HCT116 (cell line): ENCODE measurements around the gene DMKN. TPM values are rescaled to one million over a fixed set of nuclear protein-coding genes. Genes with fewer than 3 reads are reported as not detected.

Experiments
- ATAC-seq: fragments of 200-7000 bp; cut with Tn5 transposase; 2 replicates; pipeline ENCODE4 v1.9.1; 2020; ENCODE audit warnings: mild to moderate bottlenecking, moderate library complexity
- BruUV-seq: library from RNA; stranded (reverse); fragments of 400-500 nt; replicated peaks from 2 replicates; lab custom pipeline; 2021; lab: Mats Ljungman, UMichigan
- CTCF ChIA-PET: fragments of 300-600 bp; sonication (Branson Sonifier 250); formaldehyde crosslinking; loops from one replicate; lab custom pipeline; 2021; ENCODE audit warnings: antibody characterized with exemption; lab: Charles Lee
- POLR2A ChIA-PET: fragments of 300-600, 350-600 bp; sonication (Branson Sonifier 250); formaldehyde crosslinking; loops from one replicate; lab custom pipeline; 2021; ENCODE audit warnings: antibody characterized with exemption; lab: Charles Lee
- RAD21 ChIA-PET, 2 experiments: fragments of 300-600 bp; sonication (Branson Sonifier 250); formaldehyde crosslinking; loops; one replicate each; lab custom pipeline; 2023; ENCODE audit warnings: low total read pairs in 2 of 2; ENCODE audit not compliant: uncharacterized antibody in 2 of 2, unreplicated experiment in 2 of 2, low non-redundant PET in 1 of 2; lab: Charles Lee
- DNase-seq: peaks from one replicate; pipeline ENCODE4 v3.0.0-alpha.2; 2010; ENCODE audit warnings: low read depth, low spot score
- H2AFZ ChIP-seq: fragments of 200-600 bp; shearing (Covaris generic), sonication (generic); 2 replicates; pipeline ENCODE4 v1.6.1; 2017; ENCODE audit warnings: low read depth, mixed run types, mixed read lengths, antibody characterized with exemption, low read length; ENCODE audit not compliant: poor library complexity, severe bottlenecking
- H3K27ac ChIP-seq: 2 replicates; pipeline ENCODE4 v1.5.1; 2012; ENCODE audit warnings: low read depth, low read length
- H3K27me3 ChIP-seq: fragments of 200-600 bp; sonication (generic); 2 replicates; pipeline ENCODE4 v1.6.1; 2016; ENCODE audit warnings: mixed run types, low read length, mixed read lengths; ENCODE audit not compliant: insufficient read depth
- H3K36me3 ChIP-seq, 2 experiments: fragments of 200-500 bp in 1 of 2; fragments of 200-600 bp in 1 of 2; sonication (Bioruptor generic) in 1 of 2; sonication (generic) in 1 of 2; 2 replicates each; pipeline versions ENCODE4 v1.5.1 to v1.6.1; 2014 to 2016; ENCODE audit warnings: low read length in 2 of 2, inconsistent platforms in 1 of 2, mixed read lengths in 1 of 2, mixed run types in 1 of 2; ENCODE audit not compliant: insufficient read depth in 2 of 2, control insufficient read depth in 1 of 2
- H3K4me1 ChIP-seq, 2 experiments: fragments of 200-600 bp in 1 of 2; sonication (generic) in 1 of 2; 2 replicates each; pipeline versions ENCODE4 v1.5.1 to v1.6.1; 2012 to 2017; ENCODE audit warnings: low read length in 2 of 2, inconsistent platforms in 1 of 2, mild to moderate bottlenecking in 1 of 2, mixed read lengths in 1 of 2, mixed run types in 1 of 2, moderate library complexity in 1 of 2; ENCODE audit not compliant: insufficient read depth in 2 of 2, control insufficient read depth in 1 of 2
- H3K4me2 ChIP-seq: fragments of 200-600 bp; sonication (generic); 2 replicates; pipeline ENCODE4 v1.6.1; 2017; ENCODE audit warnings: mixed run types, low read length, mixed read lengths
- H3K4me3 ChIP-seq, 2 experiments: fragments of 200-600 bp in 1 of 2; sonication (generic) in 1 of 2; replicated peaks in 1 of 2; 2 replicates each; pipeline ENCODE4 v1.5.1; 2011 to 2016; ENCODE audit warnings: low read length in 2 of 2, control low read depth in 1 of 2, low read depth in 1 of 2, mild to moderate bottlenecking in 1 of 2, mixed read lengths in 1 of 2, mixed run types in 1 of 2
- H3K79me2 ChIP-seq: fragments of 200-600 bp; sonication (generic); 2 replicates; pipeline ENCODE4 v1.6.1; 2017; ENCODE audit warnings: mild to moderate bottlenecking, mixed run types, low read length, moderate library complexity, mixed read lengths; ENCODE audit not compliant: insufficient read depth
- H3K9ac ChIP-seq: fragments of 200-600 bp; sonication (generic); 2 replicates; pipeline ENCODE4 v1.6.1; 2016; ENCODE audit warnings: low read length, mixed read lengths
- H3K9me2 ChIP-seq: fragments of 200-600 bp; sonication (generic), shearing (Covaris generic); 2 replicates; pipeline ENCODE4 v1.6.1; 2017; ENCODE audit warnings: mixed run types, mild to moderate bottlenecking, moderate library complexity; ENCODE audit not compliant: insufficient read depth
- H3K9me3 ChIP-seq, 2 experiments: fragments of 200-500 bp in 1 of 2; fragments of 200-600 bp in 1 of 2; sonication (Bioruptor generic) in 1 of 2; sonication (generic) in 1 of 2; 2 replicates each; pipeline ENCODE4 v1.6.1; 2014 to 2017; ENCODE audit warnings: low read length in 2 of 2, mixed read lengths in 2 of 2, inconsistent platforms in 1 of 2, low read depth in 1 of 2, mild to moderate bottlenecking in 1 of 2, mixed run types in 1 of 2, moderate library complexity in 1 of 2; ENCODE audit not compliant: control insufficient read depth in 1 of 2, insufficient read depth in 1 of 2
- H4K20me1 ChIP-seq: fragments of 200-600 bp; sonication (generic), shearing (Covaris generic); 2 replicates; pipeline ENCODE4 v1.6.1; 2017; ENCODE audit warnings: mixed run types, mild to moderate bottlenecking, moderate library complexity; ENCODE audit not compliant: insufficient read depth
- ATF3 ChIP-seq: IDR thresholded peaks from 2 replicates; pipeline ENCODE4 v1.6.1; 2012
- CBX3 ChIP-seq: IDR thresholded peaks from 2 replicates; pipeline ENCODE4 v1.6.1; 2012; ENCODE audit warnings: low read depth
- CTCF ChIP-seq, 3 experiments: fragments of 200-600 bp in 1 of 3; sonication (generic) in 1 of 3; IDR thresholded peaks in 2 of 3; conservative IDR thresholded peaks in 1 of 3; 2 replicates each; pipeline ENCODE4 v1.5.1; 2012 to 2017; ENCODE audit warnings: low read depth in 2 of 3, low read length in 2 of 3, antibody characterized with exemption in 1 of 3, borderline replicate concordance in 1 of 3, control low read depth in 1 of 3, mild to moderate bottlenecking in 1 of 3, mixed read lengths in 1 of 3, mixed run types in 1 of 3, moderate library complexity in 1 of 3; ENCODE audit not compliant: insufficient read depth in 1 of 3
- EGR1 ChIP-seq: IDR thresholded peaks from 2 replicates; pipeline ENCODE4 v1.6.1; 2012; ENCODE audit warnings: low read depth
- EZH2 ChIP-seq: fragments of 200-600 bp; sonication (generic); IDR thresholded peaks from 2 replicates; pipeline ENCODE4 v1.6.1; 2017; ENCODE audit warnings: antibody characterized with exemption, mixed run types
- EZH2phosphoT487 ChIP-seq: fragments of 200-600 bp; IDR thresholded peaks from 2 replicates; pipeline ENCODE4 v1.6.1; 2018; ENCODE audit warnings: antibody characterized with exemption, borderline replicate concordance
- FOSL1 ChIP-seq: IDR thresholded peaks from 2 replicates; pipeline ENCODE4 v1.6.1; 2012; ENCODE audit warnings: low read depth
- JUND ChIP-seq: IDR thresholded peaks from 2 replicates; pipeline ENCODE4 v1.6.1; 2012
- MAX ChIP-seq: IDR thresholded peaks from 2 replicates; pipeline ENCODE4 v1.6.1; 2012
- POLR2A ChIP-seq: IDR thresholded peaks from 2 replicates; pipeline ENCODE4 v1.7.0; 2011; ENCODE audit warnings: borderline replicate concordance; ENCODE audit not compliant: insufficient read depth, insufficient read length; ENCODE audit errors: extremely low read depth
- SP1 ChIP-seq: IDR thresholded peaks from 2 replicates; pipeline ENCODE4 v1.6.1; 2012; ENCODE audit warnings: low read depth
- SRF ChIP-seq: IDR thresholded peaks from 2 replicates; pipeline ENCODE4 v1.6.1; 2012; ENCODE audit warnings: low read depth
- TCF7L2 ChIP-seq: IDR thresholded peaks from 2 replicates; pipeline ENCODE4 v1.7.0; 2011; ENCODE audit warnings: borderline replicate concordance, inconsistent platforms; ENCODE audit not compliant: insufficient read depth, insufficient read length; ENCODE audit errors: extremely low read depth
- YY1 ChIP-seq: IDR thresholded peaks from 2 replicates; pipeline ENCODE4 v1.6.1; 2011; ENCODE audit warnings: low read length, low read depth, moderate library complexity, mild to moderate bottlenecking; ENCODE audit not compliant: insufficient replicate concordance; ENCODE audit errors: extremely low read depth
- ZFX ChIP-seq: fragments of 450-650 bp; IDR thresholded peaks from 2 replicates; pipeline ENCODE4 v1.6.1; 2017
- ZNF274 ChIP-seq: fragments of 200-500 bp; sonication (Bioruptor generic); IDR thresholded peaks from 2 replicates; pipeline ENCODE4 v1.6.1; 2014; ENCODE audit warnings: mild to moderate bottlenecking, low read depth, low read length, inconsistent platforms
- intact Hi-C: fragments of 100-400 bp; cut with micrococcal nuclease; formaldehyde crosslinking; loops from 2 replicates; pipeline ENCODE4 v1.10.0; 2022
- total RNA-seq: library from RNA; stranded (reverse); gene quantifications from one replicate; pipeline ENCODE4 v1.2.1, GENCODE V29; 2021; ENCODE audit not compliant: unreplicated experiment

DMKN gene
- total RNA-seq, 1 experiment from 2014 or later = 246 TPM

- peaks cover 4% of the 10 kb centered on the region; the same call in 1 of the 2 replicates for H3K79me2 ChIP-seq
- DNase-seq (no peak), ATAC-seq (no peak)
- intact Hi-C loops = no loop called here
- no peaks in the 10 kb centered on the region for H3K27me3 ChIP-seq
- no peak overlapping the region for H3K9ac ChIP-seq
- peaks cover 0 to 4% of the 10 kb centered on the region in 2 experiments; a peak in 3 of 4 replicates for H3K4me1 ChIP-seq
- H3K36me3 ChIP-seq = peaks cover 29 to 31% of the 10 kb centered on the region in 2 experiments; a peak in 3 of 4 replicates
- no TSS peak for BruUV-seq
- TF ChIP-seq ATF3 (no peak), CTCF (IDR thresholded peaks at IDR 0.05 in 2 of 3, conservative IDR thresholded peaks at IDR 0.05 in 1 of 3; ENCODE audit: borderline replicate concordance in 1 of 3, insufficient read depth in 1 of 3, low read depth in 2 of 3, low read length in 2 of 3) (no peak), CBX3 (no peak), SP1 (no peak), EZH2phosphoT487 (no peak), POLR2A (no peak), EGR1 (no peak), JUND (no peak), FOSL1 (no peak), TCF7L2 (no peak), ZFX (no peak), SRF (no peak), YY1 (no peak), MAX (no peak), ZNF274 (no peak), EZH2 (no peak)
- H3K4me3 ChIP-seq = no peak overlapping the region
- H3K9me2 ChIP-seq = no peaks in the 10 kb centered on the region
- no peak overlapping the region for H3K4me2 ChIP-seq
- no peak overlapping the region for H2AFZ ChIP-seq
- ChIA-PET POLR2A (no interaction called here), CTCF (no interaction called here), RAD21 (no interaction called here)
- no peaks in the 10 kb centered on the region for H4K20me1 ChIP-seq
- H3K9me3 ChIP-seq = no peaks in the 10 kb centered on the region
- no peak overlapping the region for H3K27ac ChIP-seq
Measured at GRCh38 chr19:35500611-35501010, 12.8 kb downstream of the DMKN start.
